Activated CD8-positive, alpha-beta memory T cell treated with anti-CD3 and anti-CD28 coated beads, Interleukin-2, amount 10 ng/mL, durations not matched to agents 7 days and 5 days (primary cell): ENCODE results near the gene TNS4. TPM values are rescaled to one million over a fixed set of nuclear protein-coding genes. Genes with fewer than 3 reads are reported as not detected.
A peak's percentile ranks its signal among the peaks of the same experiment; 100 is the strongest.

Experiments
- ATAC-seq: fragments of 150-1000 bp; cut with Tn5 transposase; one replicate; pipeline ENCODE4 v1.10.0; 2021; ENCODE audit warnings: moderate library complexity
- CTCF ChIA-PET: fragments of 350-600 bp; sonication (Branson Sonifier 250); formaldehyde crosslinking; loops from one replicate; lab custom pipeline; 2021; ENCODE audit warnings: antibody characterized with exemption; lab: Charles Lee
- DNase-seq: peaks from one replicate; pipeline ENCODE4 v3.0.0-alpha.2; 2020
- H3K27ac Mint-ChIP-seq: one replicate; pipeline ENCODE4 v1.8.0; 2021; ENCODE audit warnings: mild to moderate bottlenecking, mixed read lengths
- H3K27me3 Mint-ChIP-seq: one replicate; pipeline ENCODE4 v1.8.0; 2021; ENCODE audit warnings: mixed read lengths
- H3K36me3 Mint-ChIP-seq: one replicate; pipeline ENCODE4 v1.8.0; 2021; ENCODE audit warnings: mild to moderate bottlenecking, mixed read lengths
- H3K4me1 Mint-ChIP-seq: one replicate; pipeline ENCODE4 v1.8.0; 2021; ENCODE audit warnings: mixed read lengths
- H3K4me3 Mint-ChIP-seq: one replicate; pipeline ENCODE4 v1.8.0; 2021; ENCODE audit warnings: mild to moderate bottlenecking, moderate library complexity, mixed read lengths
- H3K9me3 Mint-ChIP-seq: one replicate; pipeline ENCODE4 v1.8.0; 2022; ENCODE audit warnings: low read depth, mixed read lengths
- total RNA-seq, 2 experiments: library from RNA; stranded (reverse); gene quantifications; one replicate each; pipeline ENCODE4 v1.2.3, GENCODE V29; 2021

TNS4 gene
- total RNA-seq, 2 experiments from 2014 or later = 4.2 to 5.8 TPM

GRCh38 chr17:40532520-40533253 lies 31.3 kb upstream of the TNS4 start:
- Mint-ChIP-seq H3K4me1 (peaks cover 68% of the 10 kb centered on the region), H3K27me3 (peaks cover 15% of the 10 kb centered on the region), H3K27ac (peak overlapping the region; percentile 82), H3K4me3 (peak overlapping the region; percentile 41), H3K36me3 (no peaks in the 10 kb centered on the region), H3K9me3 (no peaks in the 10 kb centered on the region)
- DNase-seq = no peak
- no peak for ATAC-seq
- CTCF ChIA-PET = interaction anchor here (0.6 to 27.4 kb wide), 49 partner anchors 8 to 328 kb away, joined by 3 to 447 read pairs (median 5); partner anchors contain the start of genes CCR7, GJD3, IGFBP4 and TNS4

- Mint-ChIP-seq H3K36me3 (peaks cover 4% of the 10 kb centered on the region), H3K4me3 (peak overlapping the region; percentile 41), H3K9me3 (no peaks in the 10 kb centered on the region), H3K4me1 (peaks cover 57% of the 10 kb centered on the region), H3K27ac (peak overlapping the region; percentile 80), H3K27me3 (peaks cover 21% of the 10 kb centered on the region)
- CTCF ChIA-PET = interaction anchor here (0.8 to 27.4 kb wide), 23 partner anchors 8 to 229 kb away, joined by 3 to 447 read pairs (median 21); partner anchors contain the start of genes CCR7, GJD3, IGFBP4 and TOP2A
- DNase-seq (peak; percentile 73), ATAC-seq (peak; percentile 22)
Observed at GRCh38 chr17:40531051-40531991, 29.9 kb upstream of the TNS4 start.

- Mint-ChIP-seq H3K27me3 (peaks cover 19% of the 10 kb centered on the region), H3K4me1 (peaks cover 51% of the 10 kb centered on the region), H3K36me3 (peaks cover 11% of the 10 kb centered on the region), H3K27ac (peak overlapping the region; percentile 80), H3K4me3 (no peak overlapping the region), H3K9me3 (no peaks in the 10 kb centered on the region)
- DNase-seq (no peak), ATAC-seq (no peak)
- CTCF ChIA-PET = interaction anchor here (0.8 to 27.4 kb wide), 9 partner anchors 13 to 228 kb away, joined by 3 to 447 read pairs (median 9); partner anchors contain the start of genes CCR7, GJD3 and IGFBP4
Observed at GRCh38 chr17:40530531-40530994, 29.1 kb upstream of the TNS4 start.

GRCh38 chr17:40529991-40530390 lies 28.6 kb upstream of the TNS4 start:
- Mint-ChIP-seq H3K27me3 (peaks cover 23% of the 10 kb centered on the region), H3K4me3 (no peak overlapping the region), H3K4me1 (peaks cover 51% of the 10 kb centered on the region), H3K27ac (no peak overlapping the region), H3K36me3 (peaks cover 16% of the 10 kb centered on the region), H3K9me3 (peaks cover 4% of the 10 kb centered on the region)
- CTCF ChIA-PET = interaction anchor here (0.9 to 27.4 kb wide), 8 partner anchors 12 to 227 kb away, joined by 3 to 447 read pairs (median 50); partner anchors contain the start of genes CCR7, GJD3 and IGFBP4
- DNase-seq = no peak
- ATAC-seq = no peak

- no peak for ATAC-seq
- H3K9me3 Mint-ChIP-seq = peaks cover 11% of the 10 kb centered on the region
Observed at GRCh38 chr17:40528692-40529417, 27.4 kb upstream of the TNS4 start.

GRCh38 chr17:40526668-40527067 lies 25.2 kb upstream of the TNS4 start:
- H3K27me3 Mint-ChIP-seq = peaks cover 33% of the 10 kb centered on the region
- H3K4me3 Mint-ChIP-seq = no peak overlapping the region
- CTCF ChIA-PET = interaction anchor here (1.7 to 27.4 kb wide), 5 partner anchors 9 to 109 kb away, joined by 5 to 447 read pairs (median 6); partner anchors contain the start of genes CCR7 and TOP2A
- ATAC-seq (no peak), DNase-seq (no peak)
- peaks cover 15% of the 10 kb centered on the region for H3K9me3 Mint-ChIP-seq
- peaks cover 42% of the 10 kb centered on the region for H3K36me3 Mint-ChIP-seq
- peaks cover 23% of the 10 kb centered on the region for H3K4me1 Mint-ChIP-seq
- H3K27ac Mint-ChIP-seq = no peak overlapping the region

More at GRCh38 chr17:40528692-40529417, 27.4 kb upstream of the TNS4 start:
- peaks cover 28% of the 10 kb centered on the region for H3K36me3 Mint-ChIP-seq
- no peak for DNase-seq
- H3K27ac Mint-ChIP-seq = peak overlapping the region; percentile 65
- CTCF ChIA-PET = interaction anchor here (0.7 to 27.4 kb wide), 12 partner anchors 9 to 166 kb away, joined by 3 to 447 read pairs (median 4); partner anchors contain the start of genes CCR7 and IGFBP4
- H3K4me3 Mint-ChIP-seq = no peak overlapping the region
- peaks cover 45% of the 10 kb centered on the region for H3K4me1 Mint-ChIP-seq
- peaks cover 28% of the 10 kb centered on the region for H3K27me3 Mint-ChIP-seq

GRCh38 chr17:40525294-40525693 lies 23.9 kb upstream of the TNS4 start:
- H3K4me3 Mint-ChIP-seq = no peak overlapping the region
- no peak overlapping the region for H3K27ac Mint-ChIP-seq
- H3K4me1 Mint-ChIP-seq = peaks cover 11% of the 10 kb centered on the region
- ATAC-seq = no peak
- H3K9me3 Mint-ChIP-seq = peaks cover 15% of the 10 kb centered on the region
- peaks cover 48% of the 10 kb centered on the region for H3K36me3 Mint-ChIP-seq
- DNase-seq = no peak
- CTCF ChIA-PET = interaction anchor here (0.7 to 3.2 kb wide), 6 partner anchors 8 to 108 kb away, joined by 3 to 26 read pairs (median 6); partner anchors contain the start of gene TOP2A
- H3K27me3 Mint-ChIP-seq = peaks cover 31% of the 10 kb centered on the region

- peaks cover 9% of the 10 kb centered on the region for H3K4me1 Mint-ChIP-seq
- peaks cover 15% of the 10 kb centered on the region for H3K9me3 Mint-ChIP-seq
- DNase-seq (no peak), ATAC-seq (no peak)
- no peak overlapping the region for H3K27ac Mint-ChIP-seq
- no peak overlapping the region for H3K4me3 Mint-ChIP-seq
- H3K27me3 Mint-ChIP-seq = peaks cover 31% of the 10 kb centered on the region
- H3K36me3 Mint-ChIP-seq = peaks cover 48% of the 10 kb centered on the region
- CTCF ChIA-PET = interaction anchor here (1.0 to 3.2 kb wide), 4 partner anchors 9 to 98 kb away, joined by 3 to 26 read pairs (median 6); no protein-coding TSS in a partner anchor
Observed at GRCh38 chr17:40524243-40524965, 23.0 kb upstream of the TNS4 start.

- Mint-ChIP-seq H3K36me3 (peaks cover 48% of the 10 kb centered on the region), H3K27ac (no peak overlapping the region), H3K9me3 (peaks cover 15% of the 10 kb centered on the region), H3K4me1 (peaks cover 17% of the 10 kb centered on the region), H3K4me3 (no peak overlapping the region), H3K27me3 (peaks cover 31% of the 10 kb centered on the region)
- DNase-seq (no peak), ATAC-seq (no peak)
- CTCF ChIA-PET = interaction anchor here (2.5 to 3.2 kb wide), 2 partner anchors 11 to 37 kb away, joined by 8 to 26 read pairs; no protein-coding TSS in a partner anchor
Observed at GRCh38 chr17:40522961-40523310, 21.5 kb upstream of the TNS4 start.

GRCh38 chr17:40522250-40522960 lies 21.0 kb upstream of the TNS4 start:
- H3K27me3 Mint-ChIP-seq = peaks cover 31% of the 10 kb centered on the region
- peaks cover 21% of the 10 kb centered on the region for H3K4me1 Mint-ChIP-seq
- H3K4me3 Mint-ChIP-seq = no peak overlapping the region
- H3K9me3 Mint-ChIP-seq = peaks cover 15% of the 10 kb centered on the region
- CTCF ChIA-PET = interaction anchor here (2.5 to 3.2 kb wide), 2 partner anchors 11 to 38 kb away, joined by 8 to 26 read pairs; no protein-coding TSS in a partner anchor
- ATAC-seq (no peak), DNase-seq (no peak)
- H3K36me3 Mint-ChIP-seq = peaks cover 49% of the 10 kb centered on the region
- no peak overlapping the region for H3K27ac Mint-ChIP-seq

GRCh38 chr17:40520991-40521453 lies 19.6 kb upstream of the TNS4 start:
- Mint-ChIP-seq H3K9me3 (peaks cover 15% of the 10 kb centered on the region), H3K36me3 (peaks cover 46% of the 10 kb centered on the region), H3K4me3 (no peak overlapping the region), H3K4me1 (peaks cover 35% of the 10 kb centered on the region), H3K27ac (no peak overlapping the region), H3K27me3 (peaks cover 24% of the 10 kb centered on the region)
- CTCF ChIA-PET = interaction anchor here (0.6 to 5.5 kb wide), 2 partner anchors 12 to 75 kb away, joined by 4 to 48 read pairs; no protein-coding TSS in a partner anchor
- DNase-seq (no peak), ATAC-seq (no peak)
